ENCODE results near the gene TBC1D9B. TPM values are rescaled to one million over a fixed set of nuclear protein-coding genes. Genes with fewer than 3 reads are reported as not detected.

TBC1D9B gene
- total and polyA plus RNA-seq, 2 of the 13 experiments (the other 11 are each of a cell fraction or from before 2014, with no cell fraction given) = 35.0 to 50.0 TPM

GRCh38 chr5:179832039-179832745, 75.5 kb downstream of the TBC1D9B start:
- no peak overlapping the region for H2AFZ ChIP-seq (ENCODE audit: low read length)
- 97% methylated on average over 19 of the region's 20 CpGs for WGBS (ENCODE audit: low lambda C conversion rate)
- DNase-seq (ENCODE audit: low spot score) (no peak), ATAC-seq (peak; percentile 25), FAIRE-seq (no peak)
- H3K27me3 ChIP-seq (ENCODE audit: control insufficient read depth in 1 of 2, insufficient read depth in 2 of 2, low read length in 2 of 2) = no peaks in the 10 kb centered on the region
- H3K36me3 ChIP-seq (replicated peaks in 1 of 2; ENCODE audit: control insufficient read depth in 1 of 2, insufficient read depth in 2 of 2, low read length in 2 of 2) = peaks cover 42 to 74% of the 10 kb centered on the region in 2 experiments
- intact Hi-C loops (cut with micrococcal nuclease; ENCODE audit: unreplicated experiment) = no loop called here
- no peak overlapping the region for H3K4me2 ChIP-seq (ENCODE audit: low read depth, low read length)
- H3K79me2 ChIP-seq (ENCODE audit: insufficient read depth, low read length) = peaks cover 3% of the 10 kb centered on the region
- H3K9me3 ChIP-seq (ENCODE audit: low read length) = no peaks in the 10 kb centered on the region
- H4K20me1 ChIP-seq (ENCODE audit: insufficient read depth, low read length) = peaks cover 21% of the 10 kb centered on the region; the same call in 1 of the 2 replicates
- BruUV-seq (replicated peaks) = no TSS peak
- no peak overlapping the region for H3K9ac ChIP-seq (ENCODE audit: insufficient read depth, low read depth, low read length)
- ChIA-PET POLR2A (interaction anchor here (1.0 to 2.9 kb wide), 8 partner anchors 10 to 69 kb away, joined by 3 to 9 read pairs (median 5); partner anchors contain the start of genes LTC4S and SQSTM1), CTCF (ENCODE audit: low intra/inter-chr PET ratio, low total read pairs) (no interaction called here)
- no peak overlapping the region for H3K27ac ChIP-seq (ENCODE audit: extremely low read length, insufficient read depth, low read length)
- H3K4me1 ChIP-seq (ENCODE audit: insufficient read depth, low read length) = peaks cover 31% of the 10 kb centered on the region
- no peak overlapping the region for H3K4me3 ChIP-seq (replicated peaks in 1 of 3; ENCODE audit: insufficient read depth in 1 of 3, low read depth in 2 of 3, low read length in 3 of 3)
- in situ Hi-C loops (cut with HindIII; ENCODE audit: extremely low pct_ligation_motif_present, low pct_unique_long_range_greater_than_20kb) = no loop called here
- TF ChIP-seq FLYWCH1 (CRISPR knock-in tag; IDR thresholded peaks at IDR 0.05) (no peak), SKIL (CRISPR knock-in tag; IDR thresholded peaks at IDR 0.05; ENCODE audit: borderline replicate concordance) (no peak), TSC22D2 (CRISPR knock-in tag; IDR thresholded peaks at IDR 0.05; ENCODE audit: borderline replicate concordance) (no peak), RBFOX2 (IDR thresholded peaks at IDR 0.05; ENCODE audit: low read depth, low read length) (peak; percentile 91), ETV6 (CRISPR knock-in tag; conservative IDR thresholded peaks at IDR 0.05) (no peak), SMC3 (IDR thresholded peaks at IDR 0.05; ENCODE audit: low read length) (no peak), SIX1 (CRISPR knock-in tag; IDR thresholded peaks at IDR 0.05; ENCODE audit: borderline replicate concordance) (no peak), HNRNPL (IDR thresholded peaks at IDR 0.05; ENCODE audit: low read depth, low read length) (0 out of 2 replicates have a peak, but pooled peaks have one; percentile 26), HIC2 (CRISPR knock-in tag; IDR thresholded peaks at IDR 0.05; ENCODE audit: low read depth) (no peak), ZNF713 (CRISPR knock-in tag; IDR thresholded peaks at IDR 0.05) (no peak), ZNF451 (CRISPR knock-in tag; IDR thresholded peaks at IDR 0.05) (no peak), POLR2G (IDR thresholded peaks at IDR 0.05; ENCODE audit: low read depth, low read length) (peak; percentile 38), SP4 (CRISPR knock-in tag; IDR thresholded peaks at IDR 0.05) (peak; percentile 41; the same call in 1 of the 2 replicates), AGO2 (optimal IDR thresholded peaks at IDR 0.05; ENCODE audit: low read depth, low read length) (peak; percentile 95), ZNF639 (CRISPR knock-in tag; conservative IDR thresholded peaks at IDR 0.05) (no peak), HNF1B (CRISPR knock-in tag; IDR thresholded peaks at IDR 0.05) (no peak), DNMT1 (CRISPR knock-in tag; IDR thresholded peaks at IDR 0.05) (no peak), ZBTB38 (CRISPR knock-in tag; IDR thresholded peaks at IDR 0.05) (peak; percentile 47; the same call in 1 of the 2 replicates)

Measured in HepG2 (cell line).